SK-N-SH treated with all-trans-retinoic acid at 6 μM for 48 hours (cell line): Measurements from ENCODE around the gene IKBKG.

ENCODE experiments used
- GLIS3 ChIP-seq: fragments of 250-450 bp; sonication (Bioruptor Pico); IDR thresholded peaks from 2 replicates; pipeline ENCODE4 v1.5.0; 2020; ENCODE audit warnings: mild to moderate bottlenecking, moderate library complexity
- OSR1 ChIP-seq: fragments of 250-450 bp; sonication (Bioruptor Pico); IDR thresholded peaks from 2 replicates; pipeline ENCODE4 v1.8.0; 2022; ENCODE audit warnings: moderate library complexity, mild to moderate bottlenecking, inconsistent platforms
- PATZ1 ChIP-seq: fragments of 250-450 bp; sonication (Bioruptor Pico); IDR thresholded peaks from 2 replicates; pipeline ENCODE4 v1.8.0; 2020; ENCODE audit warnings: mild to moderate bottlenecking, moderate library complexity, borderline replicate concordance
- POU6F1 ChIP-seq: fragments of 250-450 bp; sonication (Bioruptor Pico); IDR thresholded peaks from 2 replicates; pipeline ENCODE4 v1.8.0; 2021; ENCODE audit warnings: low read depth, mild to moderate bottlenecking, moderate library complexity, borderline replicate concordance
- SNAI2 ChIP-seq: fragments of 250-450 bp; sonication (Bioruptor Pico); IDR thresholded peaks from 2 replicates; pipeline ENCODE4 v1.5.0; 2020; ENCODE audit warnings: mild to moderate bottlenecking, moderate library complexity
- TOX ChIP-seq: fragments of 250-450 bp; sonication (Bioruptor Pico); IDR thresholded peaks from 2 replicates; pipeline ENCODE4 v1.8.0; 2021; ENCODE audit warnings: mild to moderate bottlenecking, moderate library complexity, borderline replicate concordance

DNA sequence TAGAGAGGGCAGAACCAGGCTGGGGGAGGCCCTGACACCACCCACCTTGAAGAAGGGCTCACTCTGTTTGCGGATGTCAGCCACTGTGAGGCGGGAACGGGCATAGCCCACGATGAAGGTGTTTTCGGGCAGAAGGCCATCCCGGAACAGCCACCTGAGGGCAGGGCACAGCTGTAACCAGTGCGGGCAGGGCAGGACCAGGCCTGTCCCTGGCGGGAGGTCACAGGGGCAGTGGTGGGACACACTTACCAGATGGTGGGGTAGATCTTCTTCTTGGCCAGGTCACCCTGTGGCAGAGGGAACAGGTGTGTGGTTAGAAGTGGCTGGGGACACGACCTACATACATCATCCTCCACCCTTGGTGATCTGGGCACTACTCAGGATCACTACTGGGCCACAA, 11.5 kb upstream of the IKBKG start:
- TF ChIP-seq POU6F1 = no peak
- TF ChIP-seq SNAI2 = no peak
- no peak for TF ChIP-seq TOX (CRISPR knock-in tag)
- TF ChIP-seq GLIS3 (CRISPR knock-in tag) = no peak
- no peak for TF ChIP-seq OSR1 (CRISPR knock-in tag)
- TF ChIP-seq PATZ1 (CRISPR knock-in tag) = no peak
